Measurements from ENCODE around the gene SLC6A16.
"Not testable (repeated sequence)": the region's sequence is repeated elsewhere in the genome, so short reads cannot be mapped to it uniquely, and the experiment has no call there.

The SLC6A16 gene

GRCh38 chr19:49271080-49271753 lies 53.8 kb downstream of the SLC6A16 start:
- no peak for DNase-seq (ENCODE audit: low spot score)

GRCh38 chr19:49266409-49266808 lies 58.6 kb downstream of the SLC6A16 start:
- not testable (repeated sequence) for DNase-seq (ENCODE audit: low spot score)

GRCh38 chr19:49264258-49264657 lies 60.7 kb downstream of the SLC6A16 start:
- no peak for DNase-seq (ENCODE audit: low spot score)

- no peak for DNase-seq (ENCODE audit: low spot score)
Observed at GRCh38 chr19:49261602-49262001, 63.4 kb downstream of the SLC6A16 start.

GRCh38 chr19:49256691-49257090 lies 68.3 kb downstream of the SLC6A16 start:
- no peak for DNase-seq (ENCODE audit: low spot score)

GRCh38 chr19:49255674-49256073 lies 69.3 kb downstream of the SLC6A16 start:
- no peak for DNase-seq (ENCODE audit: low spot score)

- no peak for DNase-seq (ENCODE audit: low spot score)
Observed at GRCh38 chr19:49249933-49250332, 75.1 kb downstream of the SLC6A16 start.

- DNase-seq (ENCODE audit: low spot score): no peak
Observed at GRCh38 chr19:49247676-49248075, 77.3 kb downstream of the SLC6A16 start.

GRCh38 chr19:49244256-49244655 lies 80.7 kb downstream of the SLC6A16 start:
- no peak for DNase-seq (ENCODE audit: low spot score)

GRCh38 chr19:49243726-49244125 lies 81.3 kb downstream of the SLC6A16 start:
- no peak for DNase-seq (ENCODE audit: low spot score)

GRCh38 chr19:49243129-49243528 lies 81.9 kb downstream of the SLC6A16 start:
- DNase-seq (ENCODE audit: low spot score): no peak

- DNase-seq (ENCODE audit: low spot score): no peak
Observed at GRCh38 chr19:49241769-49242168, 83.2 kb downstream of the SLC6A16 start.
